Activated naive CD4-positive, alpha-beta T cell treated with anti-CD3 and anti-CD28 coated beads for 36 hours (primary cell): Measurements from ENCODE around the gene SMPD3. TPM values are rescaled to one million over a fixed set of nuclear protein-coding genes. Genes with fewer than 3 reads are reported as not detected.

Experiments
- CTCF ChIA-PET: fragments of 350-600 bp; sonication (Branson Sonifier 250); formaldehyde crosslinking; loops from one replicate; lab custom pipeline; 2021; ENCODE audit warnings: antibody characterized with exemption; lab: Charles Lee
- DNase-seq: peaks from one replicate; pipeline ENCODE4 v3.0.0-alpha.2; 2020
- H3K27ac Mint-ChIP-seq: one replicate; pipeline ENCODE4 v1.8.0; 2021; ENCODE audit warnings: mild to moderate bottlenecking, mixed read lengths
- H3K27me3 Mint-ChIP-seq: one replicate; pipeline ENCODE4 v1.8.0; 2021; ENCODE audit warnings: low read depth, mixed read lengths
- H3K36me3 Mint-ChIP-seq: one replicate; pipeline ENCODE4 v1.8.0; 2021; ENCODE audit warnings: low read depth, mixed read lengths
- H3K4me1 Mint-ChIP-seq: one replicate; pipeline ENCODE4 v1.8.0; 2021; ENCODE audit warnings: low read depth, mixed read lengths
- H3K4me3 Mint-ChIP-seq: one replicate; pipeline ENCODE4 v1.8.0; 2021; ENCODE audit warnings: mild to moderate bottlenecking, moderate library complexity, mixed read lengths
- H3K9me3 Mint-ChIP-seq: one replicate; pipeline ENCODE4 v1.8.0; 2021; ENCODE audit warnings: mixed read lengths
- intact Hi-C: fragments of 100-400 bp; cut with micrococcal nuclease; formaldehyde crosslinking; loops from one replicate; pipeline ENCODE4 v1.15.1; 2023
- total RNA-seq, 2 experiments: library from RNA; stranded (reverse); gene quantifications; one replicate each; pipeline ENCODE4 v1.2.3, GENCODE V29; 2021

The SMPD3 gene
- total RNA-seq, 2 experiments from 2014 or later: 0.40 to 0.67 TPM

GRCh38 chr16:68328151-68328859 is 120.0 kb downstream of the SMPD3 start:
- peaks cover 14% of the 10 kb centered on the region for H3K36me3 Mint-ChIP-seq
- no peaks in the 10 kb centered on the region for H3K9me3 Mint-ChIP-seq
- peaks cover 25% of the 10 kb centered on the region for H3K4me1 Mint-ChIP-seq
- CTCF ChIA-PET: interaction anchor here (0.6 to 21.8 kb wide), 35 partner anchors 9 to 1366 kb away, joined by 3 to 459 read pairs (median 4); partner anchors contain the start of genes PLA2G15, PRMT7, SLC7A6 and SLC7A6OS
- H3K27me3 Mint-ChIP-seq: no peaks in the 10 kb centered on the region
- intact Hi-C loops: loop anchor here (1.0 to 2.0 kb wide), 4 partner anchors 18 to 88 kb away; partner anchors contain the start of gene SLC7A6OS
- DNase-seq: peak; percentile 89
- H3K27ac Mint-ChIP-seq: no peak overlapping the region
- no peak overlapping the region for H3K4me3 Mint-ChIP-seq

- Mint-ChIP-seq H3K4me3 (no peak overlapping the region), H3K27me3 (no peaks in the 10 kb centered on the region), H3K4me1 (peaks cover 15% of the 10 kb centered on the region), H3K9me3 (no peaks in the 10 kb centered on the region), H3K27ac (no peak overlapping the region), H3K36me3 (peaks cover 19% of the 10 kb centered on the region)
- intact Hi-C loops: no loop called here
- CTCF ChIA-PET: interaction anchor here (21.8 kb wide), 1 partner anchor 64 kb away, joined by 459 read pairs; the partner anchor contains the start of gene SLC7A6
- no peak for DNase-seq
Observed at GRCh38 chr16:68324780-68325357, 123.4 kb downstream of the SMPD3 start.

- CTCF ChIA-PET: interaction anchor here (0.6 to 21.8 kb wide), 2 partner anchors 15 to 63 kb away, joined by 4 to 459 read pairs; partner anchors contain the start of gene SLC7A6
- Mint-ChIP-seq H3K4me1 (peaks cover 21% of the 10 kb centered on the region), H3K27ac (no peak overlapping the region), H3K9me3 (no peaks in the 10 kb centered on the region), H3K27me3 (no peaks in the 10 kb centered on the region), H3K36me3 (peaks cover 21% of the 10 kb centered on the region), H3K4me3 (no peak overlapping the region)
- DNase-seq: no peak
- intact Hi-C loops: no loop called here
Observed at GRCh38 chr16:68324336-68324735, 124.0 kb downstream of the SMPD3 start.

- Mint-ChIP-seq H3K4me3 (peak overlapping the region; percentile 17), H3K9me3 (no peaks in the 10 kb centered on the region), H3K27ac (peak overlapping the region; percentile 84), H3K4me1 (peaks cover 25% of the 10 kb centered on the region), H3K27me3 (no peaks in the 10 kb centered on the region), H3K36me3 (peaks cover 33% of the 10 kb centered on the region)
- intact Hi-C loops: no loop called here
- CTCF ChIA-PET: interaction anchor here (1.9 to 21.8 kb wide), 2 partner anchors 9 to 58 kb away, joined by 12 to 459 read pairs; partner anchors contain the start of gene SLC7A6
- peak; percentile 83 for DNase-seq
Observed at GRCh38 chr16:68319185-68319908, 129.0 kb downstream of the SMPD3 start.

GRCh38 chr16:68313116-68313515 is 135.2 kb downstream of the SMPD3 start:
- Mint-ChIP-seq H3K27me3 (no peaks in the 10 kb centered on the region), H3K36me3 (peaks cover 26% of the 10 kb centered on the region), H3K4me3 (no peak overlapping the region), H3K4me1 (peaks cover 37% of the 10 kb centered on the region), H3K9me3 (no peaks in the 10 kb centered on the region), H3K27ac (no peak overlapping the region)
- intact Hi-C loops: no loop called here
- CTCF ChIA-PET: no interaction called here
- no peak for DNase-seq

GRCh38 chr16:68310774-68311511 is 137.4 kb downstream of the SMPD3 start, which contains the start of the genes PRMT7 and SLC7A6OS:
PRMT7 (plus strand) TSS chr16:68311019; CDS start chr16:68315980, 4,961 bp downstream.
SLC7A6OS (minus strand) TSS chr16:68310946; CDS start chr16:68310926, 20 bp downstream.
- Mint-ChIP-seq H3K9me3 (no peaks in the 10 kb centered on the region), H3K36me3 (peaks cover 25% of the 10 kb centered on the region), H3K27me3 (no peaks in the 10 kb centered on the region), H3K4me1 (peaks cover 46% of the 10 kb centered on the region), H3K27ac (peak within 1 kb of the TSS; percentile 89), H3K4me3 (peak within 1 kb of the TSS; percentile 94)
- CTCF ChIA-PET: interaction anchor here (0.7 to 2.6 kb wide), 11 partner anchors 10 to 49 kb away, joined by 3 to 54 read pairs (median 4); partner anchors contain the start of gene SLC7A6
- intact Hi-C loops: loop anchor here (1.0 kb wide), 7 partner anchors 17 to 465 kb away; partner anchors contain the start of genes NUTF2 and PLA2G15
- DNase-seq: peak; percentile 96

- peak overlapping the region; percentile 94 for H3K4me3 Mint-ChIP-seq
- peaks cover 26% of the 10 kb centered on the region for H3K36me3 Mint-ChIP-seq
- DNase-seq: no peak
- CTCF ChIA-PET: interaction anchor here (0.9 to 2.6 kb wide), 8 partner anchors 10 to 48 kb away, joined by 3 to 54 read pairs (median 5); partner anchors contain the start of gene SLC7A6
- H3K27ac Mint-ChIP-seq: peak overlapping the region; percentile 89
- no peaks in the 10 kb centered on the region for H3K27me3 Mint-ChIP-seq
- intact Hi-C loops: loop anchor here (1.0 kb wide), 7 partner anchors 18 to 464 kb away; partner anchors contain the start of genes NUTF2 and PLA2G15
- H3K4me1 Mint-ChIP-seq: peaks cover 46% of the 10 kb centered on the region
- H3K9me3 Mint-ChIP-seq: no peaks in the 10 kb centered on the region
Observed at GRCh38 chr16:68310437-68310773, 137.9 kb downstream of the SMPD3 start.

- H3K27ac Mint-ChIP-seq: peak overlapping the region; percentile 89
- H3K4me3 Mint-ChIP-seq: peak overlapping the region; percentile 94
- DNase-seq: peak; percentile 37
- CTCF ChIA-PET: interaction anchor here (2.2 kb wide), 1 partner anchor 9 kb away, joined by 5 read pairs; no protein-coding TSS in a partner anchor
- peaks cover 25% of the 10 kb centered on the region for H3K36me3 Mint-ChIP-seq
- peaks cover 45% of the 10 kb centered on the region for H3K4me1 Mint-ChIP-seq
- H3K9me3 Mint-ChIP-seq: no peaks in the 10 kb centered on the region
- H3K27me3 Mint-ChIP-seq: no peaks in the 10 kb centered on the region
- intact Hi-C loops: loop anchor here (1.0 kb wide), 7 partner anchors 19 to 463 kb away; partner anchors contain the start of genes NUTF2 and PLA2G15
Observed at GRCh38 chr16:68309799-68310198, 138.5 kb downstream of the SMPD3 start.

Other genes with a start within 250 kb of the SMPD3 start
- under 1 TPM; 0.21 to 0.35 TPM for gene ESRP2, start 212.4 kb downstream of the SMPD3 start, total RNA-seq
- 1 to 10 TPM; 4.2 to 5.4 TPM for gene PLA2G15, start 203.1 kb downstream of the SMPD3 start, total RNA-seq
- gene SLC7A6, start 184.0 kb downstream of the SMPD3 start, total RNA-seq: 10 to 100 TPM; 79.4 to 83.4 TPM
- gene SLC7A6OS, start 137.6 kb downstream of the SMPD3 start, total RNA-seq: 10 to 100 TPM; 23.0 to 26.4 TPM
- gene PRMT7, start 137.5 kb downstream of the SMPD3 start, total RNA-seq: 10 to 100 TPM; 51.6 to 52.4 TPM
- gene ZFP90, start 90.8 kb upstream of the SMPD3 start, total RNA-seq: 10 to 100 TPM; 27.5 to 30.2 TPM
- 10 to 100 TPM; 20.1 to 23.3 TPM for gene CDH3, start 196.8 kb upstream of the SMPD3 start, total RNA-seq